H1 (cell line): ENCODE measurements around the gene PLXNA3. TPM values are rescaled to one million over a fixed set of nuclear protein-coding genes. Genes with fewer than 3 reads are reported as not detected.
A peak's percentile ranks its signal among the peaks of the same experiment; 100 is the strongest.

Experiments
- CTCF ChIA-PET: fragments of 300-600 bp; sonication (Branson Sonifier 250); formaldehyde crosslinking; loops from one replicate; lab custom pipeline; 2021; ENCODE audit not compliant: partially characterized antibody; lab: Charles Lee
- POLR2A ChIA-PET: fragments of 300-600 bp; sonication (Branson Sonifier 250); formaldehyde crosslinking; loops from one replicate; lab custom pipeline; 2021; ENCODE audit warnings: inconsistent platforms; ENCODE audit not compliant: partially characterized antibody; lab: Charles Lee
- DNase-seq, 2 experiments: peaks; one replicate each; pipeline versions ENCODE4 v3.0.0 to v3.0.0-alpha.2; 2010 to 2022; ENCODE audit warnings: low spot score in 2 of 2, low read depth in 1 of 2, mixed read lengths in 1 of 2
- FAIRE-seq: peaks from 2 replicates; lab custom pipeline; 2011; peaks lifted over from hg19 to GRCh38; lab: Jason Lieb, UNC
- H2AFZ ChIP-seq: 2 replicates; pipeline ENCODE4 v1.8.1; 2012; ENCODE audit warnings: low read length, inconsistent platforms
- H2AK5ac ChIP-seq: 2 replicates; pipeline ENCODE4 v1.6.1; 2013; ENCODE audit warnings: low read depth, low read length
- H2BK120ac ChIP-seq: replicated peaks from 2 replicates; pipeline ENCODE3; 2013; ENCODE audit warnings: low read depth, low read length, inconsistent platforms
- H2BK12ac ChIP-seq: 2 replicates; pipeline ENCODE4 v1.6.1; 2013; ENCODE audit warnings: low read depth, low read length
- H2BK15ac ChIP-seq: 2 replicates; pipeline ENCODE4 v1.6.1; 2013; ENCODE audit warnings: low read length
- H2BK20ac ChIP-seq: 2 replicates; pipeline ENCODE4 v1.6.1; 2013; ENCODE audit warnings: low read length
- H2BK5ac ChIP-seq: 2 replicates; pipeline ENCODE4 v1.6.1; 2013; ENCODE audit warnings: low read depth, low read length
- H3K14ac ChIP-seq: 2 replicates; pipeline ENCODE4 v1.6.1; 2013; ENCODE audit warnings: inconsistent platforms; ENCODE audit not compliant: insufficient read length
- H3K18ac ChIP-seq: 2 replicates; pipeline ENCODE4 v1.6.1; 2013; ENCODE audit warnings: low read length; ENCODE audit errors: extremely low read depth
- H3K23ac ChIP-seq: 2 replicates; pipeline ENCODE4 v1.6.1; 2013; ENCODE audit warnings: inconsistent platforms; ENCODE audit not compliant: insufficient read length
- H3K23me2 ChIP-seq: 2 replicates; pipeline ENCODE4 v1.6.1; 2013; ENCODE audit warnings: low read depth, low read length
- H3K27ac ChIP-seq: 2 replicates; pipeline ENCODE4 v1.6.1; 2011; ENCODE audit warnings: low read depth, low read length, inconsistent platforms
- H3K27me3 ChIP-seq, 4 experiments: replicated peaks in 1 of 4; 1 replicate in 1 of 4; 2 replicates in 3 of 4; pipeline versions ENCODE4 v1.6.1 to v1.8.1; 2011 to 2013; ENCODE audit warnings: low read length in 3 of 4, mild to moderate bottlenecking in 3 of 4, inconsistent platforms in 2 of 4, mixed read lengths in 2 of 4, moderate library complexity in 1 of 4; ENCODE audit not compliant: control insufficient read depth in 3 of 4, insufficient read depth in 3 of 4; ENCODE audit errors: extremely low read depth in 1 of 4
- H3K36me3 ChIP-seq, 4 experiments: 2 replicates each; pipeline versions ENCODE4 v1.6.1 to v1.8.1; 2011 to 2013; ENCODE audit warnings: mild to moderate bottlenecking in 4 of 4, low read length in 3 of 4, moderate library complexity in 2 of 4, control low read depth in 1 of 4, inconsistent platforms in 1 of 4; ENCODE audit not compliant: insufficient read depth in 4 of 4, control insufficient read depth in 2 of 4
- H3K4ac ChIP-seq: replicated peaks from 2 replicates; pipeline ENCODE3; 2013; ENCODE audit warnings: low read length, low read depth, mixed read lengths, inconsistent platforms; ENCODE audit not compliant: insufficient read length
- H3K4me1 ChIP-seq, 4 experiments: replicated peaks in 1 of 4; 1 replicate in 1 of 4; 2 replicates in 3 of 4; pipeline versions ENCODE4 v1.6.1 to v1.8.1; 2011 to 2013; ENCODE audit warnings: low read length in 3 of 4, inconsistent platforms in 2 of 4, mixed read lengths in 1 of 4; ENCODE audit not compliant: insufficient read depth in 4 of 4, control insufficient read depth in 3 of 4
- H3K4me2 ChIP-seq, 2 experiments: 2 replicates each; pipeline versions ENCODE4 v1.6.1 to v1.8.1; 2011 to 2013; ENCODE audit warnings: low read depth in 2 of 2, low read length in 2 of 2, control low read depth in 1 of 2, inconsistent platforms in 1 of 2, mild to moderate bottlenecking in 1 of 2; ENCODE audit not compliant: insufficient read depth in 1 of 2
- H3K4me3 ChIP-seq, 4 experiments: fragments of 200-600, 300-600 bp in 1 of 4; sonication (generic), shearing (Covaris generic), sonication (Bioruptor Twin) in 1 of 4; 2 replicates each; pipeline versions ENCODE4 v1.5.1 to v1.8.1; 2011 to 2016; ENCODE audit warnings: low read length in 4 of 4, low read depth in 3 of 4, control low read depth in 2 of 4, inconsistent platforms in 2 of 4, mild to moderate bottlenecking in 2 of 4, mixed read lengths in 1 of 4, moderate library complexity in 1 of 4; ENCODE audit not compliant: insufficient read depth in 2 of 4; ENCODE audit errors: extremely low read depth in 1 of 4
- H3K56ac ChIP-seq: replicated peaks from 2 replicates; pipeline ENCODE3; 2013; ENCODE audit warnings: low read depth, mild to moderate bottlenecking, mixed read lengths, low read length, inconsistent platforms; ENCODE audit not compliant: insufficient read length
- H3K79me1 ChIP-seq: 2 replicates; pipeline ENCODE4 v1.6.1; 2013; ENCODE audit warnings: low read depth, low read length, control low read depth
- H3K79me2 ChIP-seq, 2 experiments: 2 replicates each; pipeline versions ENCODE4 v1.6.1 to v1.8.1; 2012 to 2013; ENCODE audit warnings: low read length in 2 of 2, mild to moderate bottlenecking in 2 of 2, inconsistent platforms in 1 of 2; ENCODE audit not compliant: insufficient read depth in 2 of 2, control insufficient read depth in 1 of 2
- H3K9ac ChIP-seq, 4 experiments: replicated peaks in 1 of 4; 1 replicate in 1 of 4; 2 replicates in 3 of 4; pipeline versions ENCODE4 v1.6.1 to v1.8.1; 2011 to 2013; ENCODE audit warnings: low read depth in 3 of 4, low read length in 3 of 4, control low read depth in 2 of 4, mild to moderate bottlenecking in 2 of 4, moderate library complexity in 2 of 4, inconsistent platforms in 1 of 4; ENCODE audit errors: extremely low read depth in 1 of 4
- H3K9me3 ChIP-seq, 2 experiments: 2 replicates each; pipeline versions ENCODE4 v1.6.1 to v1.8.1; 2012 to 2013; ENCODE audit warnings: mild to moderate bottlenecking in 2 of 2, moderate library complexity in 2 of 2, control low read depth in 1 of 2, inconsistent platforms in 1 of 2, low read depth in 1 of 2, low read length in 1 of 2, mixed read lengths in 1 of 2; ENCODE audit not compliant: insufficient read depth in 2 of 2
- H4K20me1 ChIP-seq, 2 experiments: replicated peaks in 1 of 2; 2 replicates each; pipeline versions ENCODE3 to v1.8.1; 2011 to 2013; ENCODE audit warnings: inconsistent platforms in 2 of 2, low read length in 2 of 2, mild to moderate bottlenecking in 1 of 2; ENCODE audit not compliant: insufficient read depth in 2 of 2, control insufficient read depth in 1 of 2
- H4K5ac ChIP-seq: 2 replicates; pipeline ENCODE4 v1.6.1; 2013; ENCODE audit warnings: low read length, low read depth, mixed read lengths, inconsistent platforms; ENCODE audit not compliant: insufficient read length
- H4K8ac ChIP-seq: 2 replicates; pipeline ENCODE4 v1.8.0; 2013; ENCODE audit warnings: mild to moderate bottlenecking, moderate library complexity, low read length, inconsistent platforms; ENCODE audit not compliant: insufficient read depth; ENCODE audit errors: extremely low read depth
- H4K91ac ChIP-seq: replicated peaks from 2 replicates; pipeline ENCODE3; 2013; ENCODE audit warnings: low read length, mixed read lengths, inconsistent platforms; ENCODE audit not compliant: insufficient read length
- CHD2 ChIP-seq: IDR thresholded peaks from 2 replicates; pipeline ENCODE4 v1.6.1; 2012; ENCODE audit warnings: low read length, improper control_type of control experiment
- EGR1 ChIP-seq: IDR thresholded peaks from 2 replicates; pipeline ENCODE4 v1.6.1; 2011; ENCODE audit warnings: low read depth, low read length, borderline replicate concordance
- HDAC2 ChIP-seq, 2 experiments: fragments of 300-600 bp in 1 of 2; sonication (generic) in 1 of 2; IDR thresholded peaks; 2 replicates each; pipeline ENCODE4 v1.6.1; 2011 to 2012; ENCODE audit warnings: low read depth in 2 of 2, low read length in 2 of 2, mild to moderate bottlenecking in 2 of 2, moderate library complexity in 2 of 2, borderline replicate concordance in 1 of 2, inconsistent platforms in 1 of 2
- KDM1A ChIP-seq: fragments of 200-600, 300-600 bp; sonication (generic); IDR thresholded peaks from 2 replicates; pipeline ENCODE4 v1.7.1; 2016; ENCODE audit warnings: mild to moderate bottlenecking, low read length, borderline replicate concordance
- KDM4A ChIP-seq: IDR thresholded peaks from one replicate; pipeline ENCODE4 v1.7.1; 2012; ENCODE audit warnings: low read depth, mild to moderate bottlenecking, moderate library complexity, low read length, inconsistent platforms; ENCODE audit not compliant: severe bottlenecking
- NRF1 ChIP-seq: IDR thresholded peaks from 2 replicates; pipeline ENCODE4 v1.6.1; 2011; ENCODE audit warnings: mild to moderate bottlenecking, low read depth, low read length, improper control_type of control experiment
- POLR2A ChIP-seq, 2 experiments: IDR thresholded peaks; 1 replicate in 1 of 2; 2 replicates in 1 of 2; pipeline ENCODE4 v1.6.1; 2011; ENCODE audit warnings: low read depth in 2 of 2, low read length in 2 of 2, mild to moderate bottlenecking in 2 of 2; ENCODE audit errors: control extremely low read depth in 1 of 2
- SIX5 ChIP-seq: IDR thresholded peaks from 2 replicates; pipeline ENCODE4 v1.6.1; 2011; ENCODE audit warnings: mild to moderate bottlenecking, low read depth, low read length
- TBP ChIP-seq: IDR thresholded peaks from 2 replicates; pipeline ENCODE4 v1.6.1; 2011; ENCODE audit warnings: low read depth, low read length, improper control_type of control experiment
- WGBS, 2 experiments: shearing (Covaris generic) in 1 of 2; methylation state at CpG; one replicate each; pipeline versions ENCODE4 v1.1.6 to v1.1.7; 2013 to 2015; ENCODE audit warnings: low lambda C conversion rate in 2 of 2, mixed read lengths in 2 of 2, inconsistent platforms in 1 of 2, low coverage in 1 of 2, missing lambda C conversion rate in 1 of 2; ENCODE audit not compliant: insufficient replicate concordance in 2 of 2, insufficient coverage in 1 of 2, insufficient read length in 1 of 2; ENCODE audit errors: extremely low coverage in 1 of 2, missing lambda C conversion rate in 1 of 2; 5-methylcytosine and 5-hydroxymethylcytosine counted together
- polyA plus RNA-seq, 7 experiments: library from polyadenylated mRNA; depleted of rRNA in 3 of 7; stranded (reverse) in 5 of 7; unstranded in 2 of 7; fragments of >200 nt in 5 of 7; fragments of 200-250 nt in 2 of 7; gene quantifications; 1 replicate in 5 of 7; 2 replicates in 1 of 7; 4 replicates in 1 of 7; pipeline versions ENCODE4 v1.2.1 to v1.2.3, GENCODE V29; 2011 to 2013; ENCODE audit warnings: missing spikeins in 2 of 7, mixed read lengths in 2 of 7
- total RNA-seq: library from RNA; stranded (reverse); fragmentation: NEBNext Ultra II Directional; extraction: Animal tissue kit (Norgen Biotek cat#: 25700); gene quantifications from 2 replicates; pipeline ENCODE4 v1.2.1, GENCODE V29; 2021
- TF ChIP-seq, protein P1 (sequence below): IDR thresholded peaks from 2 replicates; pipeline ENCODE4 v1.6.1; 2012; ENCODE audit warnings: inconsistent platforms
- TF ChIP-seq, protein P2 (sequence below): IDR thresholded peaks from 2 replicates; pipeline ENCODE4 v1.6.1; 2012; ENCODE audit warnings: inconsistent platforms
- TF ChIP-seq, protein P3 (sequence below): IDR thresholded peaks from 2 replicates; pipeline ENCODE4 v1.6.1; 2011; ENCODE audit warnings: low read length, improper control_type of control experiment

PLXNA3 gene
- total and polyA plus RNA-seq, 2 of the 8 experiments (the other 6 are each of a cell fraction or from before 2014, with no cell fraction given), result 10.7 to 18.2 TPM

DNA sequence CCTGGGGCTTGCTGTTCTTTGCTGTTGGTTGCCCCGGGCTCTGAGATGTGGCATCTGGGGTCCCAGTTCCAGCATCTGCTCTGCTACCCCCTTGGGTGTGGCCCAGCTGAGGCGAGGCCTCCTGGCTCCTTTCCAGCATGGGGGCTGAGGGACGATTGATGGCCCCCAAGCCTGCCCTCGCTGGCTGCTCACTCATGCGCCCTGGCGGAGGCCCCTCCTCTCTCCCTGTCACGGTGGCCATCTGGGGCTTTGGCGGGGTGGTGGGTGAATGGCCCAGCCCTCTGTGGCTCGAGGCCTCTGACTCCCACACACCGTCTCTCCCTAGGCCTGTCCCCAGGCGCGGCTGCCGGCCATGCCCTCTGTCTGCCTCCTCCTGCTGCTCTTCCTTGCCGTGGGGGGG lies 1.8 kb downstream of the PLXNA3 start:
- Histone ChIP-seq H3K9ac (no peak overlapping the region), H4K8ac (no peak overlapping the region), H2BK20ac (no peak overlapping the region), H4K5ac (no peak overlapping the region), H2BK12ac (no peak overlapping the region), H3K79me1 (no peaks in the 10 kb centered on the region), H4K20me1 (no peaks in the 10 kb centered on the region), H2BK120ac (no peak overlapping the region), H3K79me2 (no peaks in the 10 kb centered on the region), H4K91ac (no peak overlapping the region), H3K4me1 (peaks cover 0 to 2% (median 0%) of the 10 kb centered on the region in 4 experiments; a peak in 2 of 7 replicates), H3K23ac (no peak overlapping the region), H2BK5ac (no peak overlapping the region), H2BK15ac (no peak overlapping the region), H3K4ac (no peak overlapping the region), H2AK5ac (no peak overlapping the region), H2AFZ (no peak overlapping the region), H3K56ac (no peak overlapping the region), H3K27me3 (peaks cover 0 to 3% (median 0%) of the 10 kb centered on the region in 4 experiments; a peak in 1 of 7 replicates), H3K23me2 (no peaks in the 10 kb centered on the region; the same call in 1 of the 2 replicates), H3K36me3 (peaks cover 0 to 8% (median 2%) of the 10 kb centered on the region in 4 experiments; a peak in 4 of 8 replicates), H3K9me3 (no peaks in the 10 kb centered on the region), H3K14ac (no peak overlapping the region), H3K4me3 (peak overlapping the region in 1 of 4 experiments; percentile 17; a peak in 2 of 8 replicates), H3K27ac (no peak overlapping the region), H3K4me2 (peak overlapping the region in 1 of 2 experiments; percentile 71; a peak in 1 of 4 replicates), H3K18ac (no peak overlapping the region)
- FAIRE-seq, result no peak
- no peak for DNase-seq
- POLR2A ChIA-PET, result interaction anchor here (0.7 to 2.8 kb wide), 11 partner anchors 10 to 91 kb away, joined by 3 to 14 read pairs (median 4); partner anchors contain the start of genes RPL10 and UBL4A
- CTCF ChIA-PET, result interaction anchor here (0.9 to 2.3 kb wide), 5 partner anchors 10 to 67 kb away, joined by 3 to 11 read pairs (median 4); no protein-coding TSS in a partner anchor
- WGBS, 2 experiments, result no CpG with 5 or more reads among the region's 14 CpGs
- TF ChIP-seq, protein P1, sequence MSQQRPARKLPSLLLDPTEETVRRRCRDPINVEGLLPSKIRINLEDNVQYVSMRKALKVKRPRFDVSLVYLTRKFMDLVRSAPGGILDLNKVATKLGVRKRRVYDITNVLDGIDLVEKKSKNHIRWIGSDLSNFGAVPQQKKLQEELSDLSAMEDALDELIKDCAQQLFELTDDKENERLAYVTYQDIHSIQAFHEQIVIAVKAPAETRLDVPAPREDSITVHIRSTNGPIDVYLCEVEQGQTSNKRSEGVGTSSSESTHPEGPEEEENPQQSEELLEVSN, result no peak
- TF ChIP-seq POLR2A (IDR thresholded peaks at IDR 0.05; ENCODE audit: control extremely low read depth in 1 of 2, low read depth in 2 of 2, low read length in 2 of 2), result no peak
- no peak for TF ChIP-seq KDM1A
- no peak for TF ChIP-seq KDM4A
- TF ChIP-seq CHD2, result no peak
- TF ChIP-seq, protein P2, sequence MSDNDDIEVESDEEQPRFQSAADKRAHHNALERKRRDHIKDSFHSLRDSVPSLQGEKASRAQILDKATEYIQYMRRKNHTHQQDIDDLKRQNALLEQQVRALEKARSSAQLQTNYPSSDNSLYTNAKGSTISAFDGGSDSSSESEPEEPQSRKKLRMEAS, result no peak
- TF ChIP-seq SIX5, result no peak
- no peak for TF ChIP-seq HDAC2 (IDR thresholded peaks at IDR 0.05; ENCODE audit: borderline replicate concordance in 1 of 2, low read depth in 2 of 2, low read length in 2 of 2)
- TF ChIP-seq, protein P3, sequence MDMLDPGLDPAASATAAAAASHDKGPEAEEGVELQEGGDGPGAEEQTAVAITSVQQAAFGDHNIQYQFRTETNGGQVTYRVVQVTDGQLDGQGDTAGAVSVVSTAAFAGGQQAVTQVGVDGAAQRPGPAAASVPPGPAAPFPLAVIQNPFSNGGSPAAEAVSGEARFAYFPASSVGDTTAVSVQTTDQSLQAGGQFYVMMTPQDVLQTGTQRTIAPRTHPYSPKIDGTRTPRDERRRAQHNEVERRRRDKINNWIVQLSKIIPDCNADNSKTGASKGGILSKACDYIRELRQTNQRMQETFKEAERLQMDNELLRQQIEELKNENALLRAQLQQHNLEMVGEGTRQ, result no peak
- TF ChIP-seq NRF1, result no peak
- no peak for TF ChIP-seq TBP
- TF ChIP-seq EGR1, result no peak
